ENCODE measurements around the gene SDK1.

The SDK1 gene

DNA sequence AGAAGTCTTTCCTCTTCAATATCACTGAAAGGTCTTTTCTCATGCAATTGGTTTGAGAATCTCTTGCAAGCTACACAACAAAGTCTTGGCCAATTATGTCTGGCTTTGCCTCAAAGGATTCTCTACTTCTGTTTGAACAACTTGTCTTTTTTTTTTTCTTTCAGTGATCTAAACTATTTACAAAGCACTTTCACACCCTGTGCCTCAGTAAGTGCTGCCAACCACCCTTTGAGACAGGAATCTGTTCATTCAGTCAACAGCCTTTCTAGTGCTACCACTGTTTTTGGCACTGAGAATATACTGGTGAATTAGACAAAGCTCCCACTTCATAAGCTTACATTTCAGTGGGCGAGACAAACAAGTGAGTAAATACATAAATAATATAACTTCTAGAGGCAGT lies 26.9 kb upstream of the SDK1 start:
- H3K4me3 ChIP-seq (ENCODE audit: low read depth, low read length) = no peak overlapping the region
- no peak for DNase-seq (ENCODE audit: low read depth, low spot score)
- in situ Hi-C loops (cut with HindIII; ENCODE audit: low sequenced_read_pairs) = no loop called here
- TF ChIP-seq, protein P1, sequence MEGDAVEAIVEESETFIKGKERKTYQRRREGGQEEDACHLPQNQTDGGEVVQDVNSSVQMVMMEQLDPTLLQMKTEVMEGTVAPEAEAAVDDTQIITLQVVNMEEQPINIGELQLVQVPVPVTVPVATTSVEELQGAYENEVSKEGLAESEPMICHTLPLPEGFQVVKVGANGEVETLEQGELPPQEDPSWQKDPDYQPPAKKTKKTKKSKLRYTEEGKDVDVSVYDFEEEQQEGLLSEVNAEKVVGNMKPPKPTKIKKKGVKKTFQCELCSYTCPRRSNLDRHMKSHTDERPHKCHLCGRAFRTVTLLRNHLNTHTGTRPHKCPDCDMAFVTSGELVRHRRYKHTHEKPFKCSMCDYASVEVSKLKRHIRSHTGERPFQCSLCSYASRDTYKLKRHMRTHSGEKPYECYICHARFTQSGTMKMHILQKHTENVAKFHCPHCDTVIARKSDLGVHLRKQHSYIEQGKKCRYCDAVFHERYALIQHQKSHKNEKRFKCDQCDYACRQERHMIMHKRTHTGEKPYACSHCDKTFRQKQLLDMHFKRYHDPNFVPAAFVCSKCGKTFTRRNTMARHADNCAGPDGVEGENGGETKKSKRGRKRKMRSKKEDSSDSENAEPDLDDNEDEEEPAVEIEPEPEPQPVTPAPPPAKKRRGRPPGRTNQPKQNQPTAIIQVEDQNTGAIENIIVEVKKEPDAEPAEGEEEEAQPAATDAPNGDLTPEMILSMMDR (IDR thresholded peaks at IDR 0.05; ENCODE audit: low read depth, low read length) = no peak

GRCh38 chr7:3277604-3278572 lies 23.2 kb upstream of the SDK1 start:
- no peak overlapping the region for H3K4me3 ChIP-seq (ENCODE audit: low read depth, low read length)
- TF ChIP-seq, protein P1 (IDR thresholded peaks at IDR 0.05; ENCODE audit: low read depth, low read length) = no peak
- DNase-seq (ENCODE audit: low read depth, low spot score) = no peak
- in situ Hi-C loops (cut with HindIII; ENCODE audit: low sequenced_read_pairs) = no loop called here

DNA sequence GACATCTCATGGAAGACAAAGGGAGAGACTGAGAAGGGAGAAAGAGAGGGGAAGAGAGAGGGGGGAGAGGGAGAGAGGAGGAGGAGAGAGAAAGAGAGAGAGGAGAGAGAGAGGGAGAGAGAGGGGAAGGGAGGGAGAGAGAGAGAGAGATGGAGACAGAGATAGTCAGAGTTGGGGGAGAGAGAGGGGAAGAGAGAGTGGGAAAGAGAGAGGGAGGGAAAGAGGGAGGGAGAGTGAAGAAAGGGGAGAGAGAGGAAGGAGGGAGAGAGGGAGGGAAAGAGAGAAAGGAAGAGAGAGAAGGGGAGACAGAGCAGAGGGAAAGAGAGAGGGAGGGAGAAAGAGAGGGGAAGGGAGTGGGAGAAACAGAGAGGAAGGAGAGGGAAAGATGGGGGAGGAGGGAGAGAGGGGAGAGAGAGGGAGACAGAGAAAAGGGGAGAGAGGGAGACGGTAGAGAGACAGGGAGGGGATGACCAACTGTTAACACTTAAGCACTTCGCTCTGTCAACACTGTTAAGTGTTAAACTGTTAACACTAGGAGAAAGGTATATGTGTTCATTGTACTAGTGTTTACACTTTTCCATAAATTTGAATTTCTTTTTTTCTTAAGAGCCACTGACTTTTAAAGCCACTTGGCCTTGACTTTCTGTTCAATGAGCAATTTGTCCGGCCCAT lies 21.8 kb upstream of the SDK1 start:
- TF ChIP-seq, protein P1 (IDR thresholded peaks at IDR 0.05; ENCODE audit: low read depth, low read length) = no peak
- DNase-seq (ENCODE audit: low read depth, low spot score) = no peak
- H3K4me3 ChIP-seq (ENCODE audit: low read depth, low read length) = no peak overlapping the region
- in situ Hi-C loops (cut with HindIII; ENCODE audit: low sequenced_read_pairs) = no loop called here

- in situ Hi-C loops (cut with HindIII; ENCODE audit: low sequenced_read_pairs) = no loop called here
- H3K4me3 ChIP-seq (ENCODE audit: low read depth, low read length) = no peak overlapping the region
- TF ChIP-seq, protein P1 (IDR thresholded peaks at IDR 0.05; ENCODE audit: low read depth, low read length) = no peak
- DNase-seq (ENCODE audit: low read depth, low spot score) = no peak
Observed at GRCh38 chr7:3280445-3280844, 20.6 kb upstream of the SDK1 start.

- no peak for DNase-seq (ENCODE audit: low read depth, low spot score)
- TF ChIP-seq, protein P1 (IDR thresholded peaks at IDR 0.05; ENCODE audit: low read depth, low read length) = no peak
- in situ Hi-C loops (cut with HindIII; ENCODE audit: low sequenced_read_pairs) = no loop called here
- H3K4me3 ChIP-seq (ENCODE audit: low read depth, low read length) = no peak overlapping the region
Observed at GRCh38 chr7:3280946-3281656, 20.0 kb upstream of the SDK1 start.

- no peak overlapping the region for H3K4me3 ChIP-seq (ENCODE audit: low read depth, low read length)
- TF ChIP-seq, protein P1 (IDR thresholded peaks at IDR 0.05; ENCODE audit: low read depth, low read length) = no peak
- DNase-seq (ENCODE audit: low read depth, low spot score) = no peak
- in situ Hi-C loops (cut with HindIII; ENCODE audit: low sequenced_read_pairs) = no loop called here
Observed at GRCh38 chr7:3282457-3282856, 18.6 kb upstream of the SDK1 start.

All from astrocyte of the spinal cord (primary cell).